A172 (cell line): Measurements from ENCODE around the gene GATM. TPM values are rescaled to one million over a fixed set of nuclear protein-coding genes. Genes with fewer than 3 reads are reported as not detected.
"Not testable (repeated sequence)": the region's sequence is repeated elsewhere in the genome, so short reads cannot be mapped to it uniquely, and the experiment has no call there.

Source experiments
- DNase-seq: peaks from one replicate; pipeline ENCODE4 v3.0.0-alpha.2; 2015; ENCODE audit warnings: low spot score
- total RNA-seq: library from RNA; depleted of rRNA; stranded (reverse); fragments of >200 nt; shearing (Covaris generic); gene quantifications from 2 replicates; pipeline ENCODE4 v1.2.3, GENCODE V29; 2014

The GATM gene
- total RNA-seq, 1 experiment from 2014 or later: 1.9 TPM

DNA sequence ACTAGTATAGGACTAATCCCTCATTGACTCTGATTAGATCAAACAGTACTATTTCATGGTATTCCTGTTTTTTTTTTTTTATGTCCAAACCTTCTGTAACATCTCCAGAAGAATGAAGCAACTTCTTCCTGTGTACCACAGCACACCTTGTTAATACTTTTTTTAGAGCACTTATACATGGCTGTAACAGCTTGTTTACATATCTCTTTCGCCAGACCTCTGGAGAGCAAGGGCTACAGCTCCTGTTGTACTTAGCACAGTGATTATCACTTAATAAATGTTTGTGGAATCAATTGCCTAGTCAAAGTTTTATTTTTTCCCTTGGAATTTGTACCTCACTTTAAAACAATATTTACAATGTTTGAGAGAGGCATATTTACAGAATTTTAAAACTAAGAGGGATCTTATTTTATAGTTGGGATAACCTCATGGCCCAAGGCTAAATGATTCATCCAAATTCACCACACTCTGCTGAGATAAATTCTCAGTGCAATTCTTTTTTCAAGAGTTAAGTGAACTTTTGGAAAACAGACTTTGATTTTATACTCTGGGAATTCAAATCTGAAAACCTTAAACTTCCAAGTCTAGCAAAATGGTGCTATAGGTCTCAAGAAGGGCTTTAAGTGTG lies 9.2 kb upstream of the GATM start:
- no peak for DNase-seq

DNA sequence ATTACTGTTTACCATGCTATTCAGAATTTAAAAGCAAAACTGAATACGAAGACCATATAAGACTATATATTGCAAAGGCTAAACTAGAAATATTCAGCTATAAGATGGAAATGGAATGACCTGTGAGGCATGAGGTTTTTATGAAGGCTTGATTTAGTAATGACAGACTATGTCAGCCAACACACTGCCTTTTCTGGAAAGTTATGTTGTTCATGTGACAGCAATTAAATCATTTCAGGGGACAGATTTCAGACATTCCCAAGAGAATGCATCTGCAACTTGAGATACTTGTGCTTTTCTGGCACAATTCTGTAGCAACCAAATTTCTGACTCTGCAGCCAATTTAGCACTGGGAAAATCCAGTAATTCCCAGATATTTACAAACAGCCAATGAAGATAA lies 8.6 kb upstream of the GATM start:
- no peak for DNase-seq

DNA sequence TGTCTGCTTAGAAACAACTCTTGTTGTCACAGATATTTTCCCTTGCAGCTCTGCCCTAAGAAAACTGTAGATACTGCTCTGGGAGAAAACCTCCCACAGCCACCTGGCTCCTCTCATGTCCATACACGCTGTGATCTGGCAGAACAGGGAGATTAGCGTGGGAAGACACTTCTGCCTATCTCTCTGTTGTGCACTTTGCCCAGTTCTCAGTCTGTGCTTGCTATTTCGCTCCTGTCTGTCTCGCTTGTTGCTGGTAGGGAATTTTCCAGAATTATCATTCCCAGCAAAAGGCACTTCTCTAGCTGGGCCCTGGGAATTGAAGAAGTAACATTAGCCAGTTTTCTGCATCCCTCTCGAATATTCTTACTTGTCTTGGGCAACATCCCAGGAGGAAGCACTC lies 8.1 kb upstream of the GATM start:
- no peak for DNase-seq

DNA sequence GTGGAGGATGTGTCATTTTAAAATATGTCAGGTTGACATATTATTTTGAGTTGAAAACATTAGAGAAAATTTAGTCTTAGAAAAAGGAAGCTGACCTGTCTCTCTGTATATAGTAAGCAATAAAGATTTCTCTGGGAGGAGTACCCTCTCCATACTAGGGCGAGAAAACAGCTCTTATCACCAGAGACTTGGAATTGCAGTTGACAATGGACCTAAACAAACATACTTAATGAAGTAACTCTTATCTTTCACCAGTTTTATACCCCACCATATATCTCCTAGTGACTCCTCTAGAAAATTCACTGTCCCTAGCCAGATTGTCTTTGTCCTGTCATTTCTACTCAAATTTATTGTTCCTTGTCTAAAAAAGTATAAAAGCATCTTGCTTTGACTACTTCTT lies 7.2 kb upstream of the GATM start:
- no peak for DNase-seq

DNA sequence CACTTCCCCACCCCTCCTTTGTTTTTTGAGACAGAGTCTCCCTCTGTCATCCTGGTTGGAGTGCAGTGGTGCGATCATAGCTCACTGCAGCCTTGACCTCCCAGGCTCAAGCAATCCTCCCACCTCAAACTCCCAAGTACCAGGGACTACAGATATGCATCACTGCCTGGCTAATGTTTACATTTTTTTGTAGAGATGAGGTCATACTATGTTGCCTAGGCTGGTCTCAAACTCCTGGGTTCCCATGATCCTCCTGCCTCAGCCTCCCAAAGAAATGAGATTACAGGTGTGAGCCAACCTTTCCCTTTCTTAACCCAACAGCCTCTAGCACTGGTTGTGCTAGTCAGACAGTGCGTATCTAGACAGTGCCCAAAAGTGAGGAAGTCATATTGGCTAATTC lies 6.4 kb upstream of the GATM start:
- DNase-seq: no peak

DNA sequence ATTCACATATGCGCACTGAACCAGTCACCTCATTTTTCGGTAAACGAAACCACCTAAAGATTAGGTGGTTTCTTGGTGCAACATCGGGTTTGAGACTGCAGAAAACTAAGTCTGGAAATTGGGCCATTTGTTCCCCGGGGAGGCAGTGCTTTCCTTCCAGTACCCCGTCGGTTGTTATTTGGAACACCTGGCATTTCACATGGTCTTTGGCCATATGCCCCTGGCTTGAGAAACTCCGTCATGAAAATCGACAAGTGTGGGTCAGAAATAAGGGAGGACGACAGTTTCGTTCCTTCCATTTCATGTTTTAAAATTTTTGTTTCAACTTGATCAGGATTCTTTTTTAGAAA lies 544 bp upstream of the GATM start:
- no peak for DNase-seq

DNA sequence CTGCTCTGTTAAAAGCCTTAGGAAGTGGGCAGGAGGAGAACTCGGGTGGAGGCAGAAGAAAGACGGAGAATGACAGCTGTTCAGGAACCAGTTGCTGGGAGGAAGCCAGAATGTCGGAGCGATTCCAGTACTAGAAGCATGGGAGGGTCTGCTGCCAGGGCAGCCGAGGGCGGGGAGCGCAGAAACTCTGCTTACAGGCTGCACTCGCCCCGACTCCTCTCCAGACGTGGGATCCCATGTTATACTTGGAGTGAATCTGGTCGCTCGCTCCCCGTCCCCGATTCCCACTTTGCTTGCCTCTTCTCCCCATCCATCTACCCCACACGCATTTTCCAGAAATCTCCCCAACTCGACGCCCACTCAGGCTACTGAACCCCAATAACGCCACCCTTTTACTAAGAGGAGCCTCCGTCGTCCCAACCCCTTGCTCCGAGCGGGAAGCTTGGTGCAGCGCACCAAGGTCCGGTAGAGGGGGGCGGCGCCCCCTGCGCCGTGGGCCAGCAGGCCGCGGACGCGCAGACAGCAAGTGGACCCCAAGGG lies 665 bp downstream of the GATM start:
- DNase-seq: no peak

DNA sequence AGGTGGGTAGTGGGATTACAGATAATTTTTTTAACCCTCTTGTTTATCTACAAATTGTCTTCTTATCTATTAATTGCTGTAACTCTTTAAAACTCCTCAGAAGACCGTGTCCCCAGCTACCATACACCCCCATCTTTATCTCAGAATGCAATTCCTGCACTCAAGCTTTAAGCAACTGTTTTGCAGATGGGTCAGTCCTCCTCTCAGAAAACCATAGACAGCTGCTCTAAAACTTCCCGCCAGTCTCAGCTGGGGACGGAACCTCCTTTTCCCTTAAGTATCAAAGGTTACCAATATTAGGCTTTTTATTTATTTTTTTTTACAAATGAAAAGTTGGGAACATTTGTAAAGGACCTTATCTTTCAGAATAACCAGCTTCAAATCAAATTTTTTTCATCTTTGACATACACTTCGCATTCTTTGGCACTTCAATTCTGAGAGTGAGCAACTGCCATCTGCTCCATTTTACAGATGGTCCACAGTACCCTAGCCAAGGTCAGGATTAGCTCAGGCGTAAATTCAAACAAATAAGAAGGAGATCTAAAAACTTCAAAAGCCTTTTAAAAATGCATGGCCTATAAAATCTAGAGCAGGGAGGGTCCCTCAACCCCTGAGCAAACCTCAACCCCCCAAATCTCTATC lies 1.3 kb downstream of the GATM start:
- no peak for DNase-seq

DNA sequence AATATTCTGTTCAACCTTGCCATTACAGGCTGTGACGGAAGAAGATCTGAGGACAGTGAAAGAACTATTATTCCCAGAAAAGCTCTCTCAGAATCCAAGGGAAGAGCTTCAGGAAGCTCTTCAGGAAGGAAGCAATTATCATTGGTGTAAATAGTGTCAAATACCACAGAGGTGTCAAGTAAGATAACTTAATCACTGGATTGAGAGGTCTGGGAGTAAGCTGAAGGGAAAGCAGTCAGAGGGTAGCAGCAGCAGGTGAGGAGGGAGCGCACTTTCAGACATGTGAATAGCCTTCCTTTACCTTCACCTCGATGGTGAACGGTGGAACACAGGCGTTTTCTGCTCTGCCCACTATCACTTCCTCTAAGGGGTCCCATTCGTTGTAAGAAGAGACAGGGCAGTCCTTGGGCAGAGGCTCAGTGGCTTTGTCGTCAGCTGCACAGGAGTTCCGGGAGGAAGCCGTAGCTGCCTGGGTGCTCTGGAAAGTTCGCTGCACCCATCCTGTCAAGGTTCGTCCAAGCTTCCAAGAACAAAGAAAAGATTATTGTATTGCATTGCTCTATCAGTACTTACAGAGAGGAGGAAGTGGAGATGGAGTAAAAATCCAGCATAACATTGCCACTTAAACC lies 1.9 kb downstream of the GATM start:
- DNase-seq: no peak

DNA sequence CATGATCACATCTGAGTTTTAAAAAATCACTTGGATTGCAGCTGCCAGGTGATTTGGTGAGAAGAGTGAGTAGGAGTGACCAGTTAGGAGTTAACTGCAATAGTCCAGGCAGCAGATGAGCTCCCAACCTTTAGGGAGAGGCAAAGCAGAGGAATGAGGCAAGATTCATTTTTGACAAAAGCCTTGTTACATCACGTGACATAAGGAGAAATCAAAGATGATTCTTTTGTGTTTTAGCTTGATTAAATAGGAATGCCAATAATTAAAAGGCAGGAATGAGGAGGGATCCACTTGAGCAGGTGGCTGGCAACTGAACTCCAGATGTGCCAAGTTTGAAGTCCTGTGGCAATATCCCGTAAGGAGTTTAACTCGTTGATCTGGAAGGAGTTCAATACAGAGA lies 2.5 kb downstream of the GATM start:
- DNase-seq: no peak

DNA sequence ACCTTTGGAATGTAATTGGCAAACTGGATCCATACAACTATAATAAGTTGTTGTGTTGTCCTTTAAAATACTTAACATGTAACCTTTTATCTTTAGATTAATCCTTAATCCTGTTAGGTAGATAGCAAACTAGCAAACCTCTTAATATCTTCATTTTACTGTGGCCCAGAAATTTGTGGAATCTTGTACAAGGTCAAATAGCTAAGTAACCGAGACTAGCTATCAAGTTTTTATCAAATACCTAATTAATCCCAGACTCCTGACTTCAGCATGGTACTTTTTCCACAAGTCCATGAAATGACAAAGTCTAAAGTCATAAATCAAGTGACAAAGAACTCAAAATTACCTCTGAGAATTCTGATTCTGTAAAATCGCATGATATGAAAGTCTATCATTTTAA lies 4.4 kb downstream of the GATM start:
- DNase-seq: no peak

DNA sequence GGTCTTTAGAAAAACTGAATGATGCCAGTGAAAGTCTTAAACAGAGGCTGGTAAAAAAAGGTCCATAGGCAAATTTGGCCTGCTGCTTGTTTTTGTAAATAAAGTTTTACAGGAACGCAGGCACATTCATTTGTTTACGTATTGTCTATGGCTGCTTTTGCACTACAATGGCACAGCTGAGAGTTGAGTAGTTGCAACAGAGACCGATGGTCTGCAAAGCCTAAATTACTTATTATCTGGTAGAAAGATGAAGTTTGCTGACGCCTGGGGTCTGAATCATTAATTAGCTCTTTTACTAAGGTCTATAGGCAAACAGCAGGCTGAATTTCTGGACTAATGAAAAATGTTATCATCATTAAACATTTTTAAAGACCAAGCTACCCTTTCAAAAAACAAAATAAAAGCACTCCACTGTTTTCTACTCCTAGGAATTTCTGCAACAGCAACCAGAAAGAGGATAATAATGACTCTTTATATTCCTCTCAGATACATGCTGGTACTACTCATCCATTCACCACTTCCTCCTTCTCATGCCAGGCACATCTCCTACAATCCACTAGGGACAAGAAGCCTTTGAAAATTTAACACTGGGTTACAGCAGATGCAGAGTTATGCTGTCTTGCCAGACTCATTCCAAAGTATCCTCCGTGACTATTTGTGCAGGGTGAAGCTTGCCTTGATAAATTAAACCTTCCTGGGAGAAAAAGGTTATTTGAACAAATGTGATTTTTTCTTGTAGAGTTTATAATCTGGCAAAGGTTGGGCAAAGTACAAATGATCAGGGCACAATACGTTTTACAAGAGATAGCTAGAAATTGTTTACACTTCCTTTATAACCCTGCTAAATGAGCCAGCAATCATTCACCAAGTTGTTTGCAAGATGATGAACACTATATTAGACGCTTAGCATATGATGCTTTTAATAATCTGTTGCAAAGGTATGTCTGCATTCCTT lies 6.0 kb downstream of the GATM start:
- no peak for DNase-seq

DNA sequence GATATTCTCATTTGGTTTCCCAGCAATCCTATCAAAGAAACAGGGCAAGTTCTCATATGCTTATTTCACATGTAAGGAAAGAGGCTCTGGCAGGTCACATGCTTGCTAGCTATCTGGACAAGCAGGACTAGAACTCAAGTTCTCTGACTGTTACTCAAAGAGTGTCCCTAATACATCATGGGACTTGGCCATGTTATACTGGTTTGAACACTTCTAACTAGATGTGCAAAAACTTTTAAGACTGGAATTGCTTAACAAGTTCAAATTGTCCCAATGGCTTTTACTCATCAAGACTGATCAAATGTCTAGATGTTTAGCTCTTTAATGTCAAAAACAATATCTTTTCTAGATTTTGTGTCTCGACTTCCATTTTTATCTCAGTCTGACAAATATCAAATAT lies 6.8 kb downstream of the GATM start:
- DNase-seq: no peak

DNA sequence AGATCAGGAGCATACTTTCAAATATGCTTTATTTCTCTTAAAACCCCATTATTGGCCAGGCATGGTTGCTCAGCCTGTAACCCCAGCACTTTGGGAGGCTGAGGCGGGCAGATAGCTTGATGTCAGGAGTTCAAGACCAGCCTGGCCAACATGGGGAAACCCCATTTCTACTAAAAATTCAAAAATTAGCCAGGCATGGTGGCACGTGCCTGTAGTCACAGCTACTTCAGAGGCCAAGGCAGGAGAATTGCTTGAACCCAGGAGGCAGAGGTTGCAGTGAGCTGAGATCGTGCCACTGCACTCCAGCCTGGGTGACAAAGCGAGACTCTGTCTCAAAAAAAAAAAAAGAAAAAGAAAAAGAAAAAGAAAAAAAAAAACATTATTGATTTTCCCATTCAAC lies 8.3 kb downstream of the GATM start:
- not testable (repeated sequence) for DNase-seq

DNA sequence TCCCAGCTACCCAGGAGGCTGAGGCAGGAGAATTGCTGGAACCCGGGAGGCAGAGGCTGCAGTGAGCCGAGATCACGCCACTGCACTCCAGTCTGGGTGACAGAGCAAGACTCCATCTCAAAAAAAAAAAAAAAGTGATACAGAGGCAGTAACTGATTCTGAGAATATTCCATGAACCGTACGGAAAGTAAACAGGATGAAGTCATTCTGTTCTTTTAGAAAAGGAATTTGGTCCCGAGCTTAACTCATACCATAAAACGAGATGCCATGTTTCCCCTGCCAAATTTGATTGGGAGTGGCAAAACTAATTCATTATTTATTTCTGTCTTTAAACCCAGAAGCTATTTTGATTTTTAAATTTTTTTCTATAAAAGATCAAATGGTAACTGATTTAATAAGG lies 11.1 kb downstream of the GATM start:
- DNase-seq: not testable (repeated sequence)

DNA sequence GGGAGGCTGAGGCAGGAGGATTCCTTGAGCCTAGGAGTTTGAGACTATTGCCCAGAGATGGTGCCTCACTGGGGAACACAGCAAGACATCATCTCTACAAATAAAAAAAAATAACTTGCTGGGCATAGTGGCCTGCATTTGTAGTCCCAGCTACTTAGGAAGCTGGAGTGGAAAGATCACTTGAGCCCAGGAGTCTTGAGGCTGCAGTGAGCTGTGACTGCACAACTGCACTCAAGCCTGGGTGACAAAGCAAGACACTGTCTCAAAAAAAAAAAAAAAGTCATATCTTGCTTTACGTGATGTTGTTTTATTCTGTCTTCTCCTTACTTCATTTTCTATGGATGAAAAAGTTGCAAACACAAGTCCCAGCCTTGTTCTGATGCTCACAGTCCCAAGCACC lies 14.1 kb downstream of the GATM start:
- DNase-seq: no peak

DNA sequence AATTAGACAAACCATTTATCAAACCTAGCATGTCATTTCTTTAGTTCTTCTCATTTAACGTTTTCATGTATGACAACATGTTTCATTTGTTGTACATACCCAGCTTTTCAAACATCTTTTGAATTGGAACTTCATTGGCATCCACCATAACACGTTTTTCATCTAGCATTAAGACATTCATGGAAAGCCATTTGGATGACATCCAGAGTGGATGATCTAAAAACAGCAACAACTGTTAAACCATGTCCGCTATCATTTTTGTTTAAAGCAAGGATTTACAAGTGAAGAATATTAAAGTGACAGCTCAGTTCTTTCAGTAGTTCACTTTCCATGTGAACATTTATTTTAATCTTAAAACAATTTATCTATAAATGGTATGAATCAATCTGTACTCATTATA lies 14.5 kb downstream of the GATM start:
- no peak for DNase-seq

DNA sequence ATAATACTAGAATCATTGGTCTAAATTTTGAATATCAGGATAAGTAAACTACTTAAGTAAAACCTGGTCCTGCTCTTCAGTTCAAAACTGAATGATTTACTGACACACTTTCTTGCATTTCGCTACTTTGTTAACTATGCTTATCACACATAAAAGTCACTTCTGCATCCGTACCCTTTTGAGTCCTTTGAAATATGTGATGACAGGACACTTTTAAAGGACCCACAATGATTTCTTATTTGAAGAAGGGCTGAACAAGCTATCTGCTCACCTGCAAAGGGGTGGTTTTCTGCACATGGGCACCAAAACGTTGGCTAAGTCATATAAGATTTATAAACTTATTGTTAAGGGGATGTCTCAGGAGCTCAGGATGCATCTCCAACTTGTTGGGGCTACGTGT lies 15.0 kb downstream of the GATM start:
- DNase-seq: no peak

DNA sequence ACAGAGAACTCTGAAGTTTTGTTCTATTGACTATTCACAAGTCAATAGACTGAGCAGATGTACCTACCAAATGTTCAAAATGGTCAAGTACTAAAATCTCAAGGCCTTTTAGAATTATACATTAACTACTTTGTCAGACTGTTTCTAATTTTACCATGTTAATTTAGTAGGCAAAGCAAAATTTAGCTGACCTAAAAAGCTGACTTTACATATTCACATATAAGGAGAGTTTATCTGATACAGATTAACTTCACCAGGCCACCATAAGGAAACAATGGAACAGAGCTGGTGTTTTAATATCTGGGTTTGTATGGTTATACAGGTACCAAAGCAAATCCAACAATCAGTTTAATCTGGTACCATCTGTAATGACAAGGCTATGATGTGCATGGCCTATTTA lies 15.9 kb downstream of the GATM start:
- no peak for DNase-seq

DNA sequence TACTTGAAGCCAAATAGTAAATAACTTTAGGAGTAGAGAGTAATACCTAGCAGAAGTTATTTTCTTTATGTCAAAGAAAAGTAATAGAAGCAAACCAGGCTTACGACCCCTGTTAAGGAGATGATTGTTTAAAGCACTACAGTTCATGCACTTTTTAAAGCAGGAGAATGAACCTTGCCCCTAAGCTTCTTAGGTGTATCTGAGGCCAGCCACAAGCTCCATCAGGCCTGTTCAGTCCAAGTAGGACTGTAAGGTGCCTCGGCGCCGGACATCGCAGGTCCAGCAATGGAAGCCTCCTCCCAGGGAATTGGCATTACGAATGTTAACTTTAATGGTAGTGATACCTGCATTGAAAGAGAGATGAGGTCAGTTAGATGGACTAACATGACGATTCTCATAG lies 16.5 kb downstream of the GATM start:
- no peak for DNase-seq

DNA sequence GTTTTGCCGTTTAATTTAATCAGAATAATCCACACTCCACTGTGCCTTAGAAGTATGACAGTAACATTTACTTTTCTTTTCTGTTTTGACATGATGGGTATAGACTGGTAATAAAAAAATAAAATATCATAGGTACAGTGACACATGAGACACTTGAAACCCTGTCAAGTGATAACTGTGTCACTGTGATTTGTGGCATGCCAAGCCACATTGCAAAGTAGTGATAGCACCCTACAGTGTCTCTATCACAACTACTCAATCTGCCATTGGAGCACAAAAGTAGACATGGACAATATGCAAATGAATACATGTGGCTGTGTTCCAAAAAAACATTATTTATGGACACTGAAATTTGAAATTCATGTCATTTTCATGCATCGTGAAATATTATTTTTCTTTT lies 22.5 kb downstream of the GATM start:
- DNase-seq: no peak

DNA sequence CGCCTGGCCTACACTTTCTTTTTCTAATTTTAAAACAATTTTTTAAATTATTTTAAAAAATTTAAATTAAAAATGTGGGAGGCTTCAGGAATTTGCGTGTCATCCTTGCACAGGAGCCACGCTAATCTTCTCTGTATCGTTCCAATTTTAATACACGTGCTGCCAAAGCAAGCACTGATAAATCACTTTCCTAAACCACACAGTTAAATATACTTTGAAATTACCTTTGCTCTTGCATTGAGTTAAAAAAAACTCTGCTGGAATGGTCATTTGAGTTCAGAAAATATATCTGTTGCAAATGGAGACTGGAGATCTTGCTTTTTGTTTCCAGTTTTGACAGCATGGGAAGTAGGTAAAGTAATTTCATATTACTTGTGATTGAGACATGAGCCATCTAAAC lies 23.6 kb downstream of the GATM start:
- no peak for DNase-seq
